Measurements from ENCODE around the gene TGFBR3. TPM values are rescaled to one million over a fixed set of nuclear protein-coding genes. Genes with fewer than 3 reads are reported as not detected.

TGFBR3 gene
- total and polyA plus RNA-seq, 2 experiments from 2014 or later: 16.2 to 26.5 TPM

DNA sequence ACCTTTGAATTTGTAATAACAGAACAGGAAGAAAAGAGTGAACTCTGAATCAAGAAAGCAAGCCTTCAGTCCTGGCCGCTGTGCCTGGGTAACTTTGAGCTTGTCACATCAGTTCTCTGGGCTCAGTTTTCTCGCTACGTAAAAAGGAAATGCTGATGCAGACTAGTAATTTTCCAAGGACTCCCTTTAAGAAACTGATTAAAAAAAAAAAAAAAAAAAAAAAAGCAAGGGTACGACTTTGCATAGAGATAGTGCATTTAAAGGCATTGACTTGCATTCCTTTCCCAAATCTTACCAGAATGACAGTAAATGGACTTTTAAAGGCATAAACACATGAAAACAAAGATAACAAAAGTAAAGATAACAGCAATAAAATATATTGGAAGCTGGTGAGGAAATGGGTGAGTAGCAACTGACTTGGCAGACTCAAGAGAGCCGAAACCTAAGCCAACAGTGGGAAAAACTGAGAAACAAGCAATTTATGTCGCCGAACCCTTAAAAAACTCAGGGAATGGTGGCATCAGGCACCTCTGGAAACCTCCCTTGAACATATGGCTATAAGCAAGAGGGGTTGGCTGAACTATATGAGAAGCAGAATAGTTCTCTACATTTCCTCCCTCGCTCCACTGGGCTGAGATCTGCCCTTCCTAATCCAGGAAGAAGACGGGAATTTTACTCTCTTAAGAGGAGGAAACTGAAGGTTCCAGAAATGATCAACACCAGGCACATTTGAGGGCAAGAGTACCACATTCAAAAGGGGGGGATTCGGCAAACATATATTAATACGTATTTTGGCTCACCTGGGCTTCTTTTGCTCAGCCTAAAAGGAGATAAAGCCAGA lies 196.1 kb downstream of the TGFBR3 start:
- no peaks in the 10 kb centered on the region for H4K20me1 ChIP-seq (ENCODE audit: insufficient read depth)
- WGBS, 2 experiments (ENCODE audit: low coverage in 1 of 2, low lambda C conversion rate in 2 of 2, missing lambda C conversion rate in 2 of 2): 66 to 69% methylated on average over 11 of the region's 11 CpGs
- peaks cover 4% of the 10 kb centered on the region; the same call in 1 of the 2 replicates for H3K36me3 ChIP-seq (ENCODE audit: low read depth)
- peaks cover 45% of the 10 kb centered on the region for H3K4me1 ChIP-seq (ENCODE audit: insufficient read depth)
- 0 out of 2 replicates have a peak overlapping the region, but pooled peaks have one; percentile 42 for H2AFZ ChIP-seq
- no peak overlapping the region for H3K9ac ChIP-seq
- peak; percentile 34 for DNase-seq
- no peaks in the 10 kb centered on the region for H3K9me2 ChIP-seq (ENCODE audit: insufficient read depth)
- no peaks in the 10 kb centered on the region for H3K79me2 ChIP-seq (ENCODE audit: insufficient read depth)
- no peaks in the 10 kb centered on the region for H3K9me3 ChIP-seq (ENCODE audit: low read depth)
- H3K4me2 ChIP-seq (ENCODE audit: unreplicated experiment): peak overlapping the region; percentile 14
- in situ Hi-C loops (cut with MboI): no loop called here
- H3K27ac ChIP-seq: 0 out of 2 replicates have a peak overlapping the region, but pooled peaks have one; percentile 16
- peaks cover 40% of the 10 kb centered on the region for H3F3A ChIP-seq (ENCODE audit: insufficient read depth)
- TF ChIP-seq EZH2phosphoT487 (IDR thresholded peaks at IDR 0.05; ENCODE audit: insufficient read depth, low read depth): no peak
- no peak for TF ChIP-seq EZH2 (IDR thresholded peaks at IDR 0.05; ENCODE audit: insufficient read depth, poor library complexity, severe bottlenecking)
- H3K27me3 ChIP-seq (replicated peaks; ENCODE audit: insufficient read depth): no peaks in the 10 kb centered on the region
- no peak overlapping the region for H3K4me3 ChIP-seq

DNA sequence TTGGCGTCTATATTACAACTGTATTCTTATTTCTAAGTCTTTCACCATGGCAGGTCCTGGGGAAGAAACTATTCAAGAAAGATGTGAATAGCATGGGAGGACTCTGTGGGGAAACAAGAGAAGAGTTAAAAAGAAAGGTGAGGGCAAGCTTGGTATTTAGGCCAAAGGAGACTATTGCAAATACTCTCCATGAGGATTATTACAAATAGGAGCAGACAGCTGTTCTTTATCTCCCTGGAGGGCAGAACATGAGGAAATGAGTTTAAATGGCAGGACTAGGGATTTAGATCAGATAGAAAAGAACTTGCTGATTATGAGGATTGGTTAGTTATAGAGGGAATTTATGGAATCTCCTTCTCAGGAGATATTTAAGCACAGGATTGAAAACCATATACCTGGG lies 198.5 kb downstream of the TGFBR3 start:
- Histone ChIP-seq H4K20me1 (ENCODE audit: insufficient read depth) (no peaks in the 10 kb centered on the region), H2AFZ (no peak overlapping the region), H3K79me2 (ENCODE audit: insufficient read depth) (no peaks in the 10 kb centered on the region), H3K36me3 (ENCODE audit: low read depth) (peaks cover 4% of the 10 kb centered on the region; the same call in 1 of the 2 replicates), H3K27me3 (replicated peaks; ENCODE audit: insufficient read depth) (no peaks in the 10 kb centered on the region), H3F3A (ENCODE audit: insufficient read depth) (peaks cover 25% of the 10 kb centered on the region), H3K4me2 (ENCODE audit: unreplicated experiment) (no peak overlapping the region), H3K4me1 (ENCODE audit: insufficient read depth) (peaks cover 40% of the 10 kb centered on the region), H3K9me3 (ENCODE audit: low read depth) (no peaks in the 10 kb centered on the region), H3K27ac (no peak overlapping the region), H3K9ac (no peak overlapping the region), H3K4me3 (no peak overlapping the region), H3K9me2 (ENCODE audit: insufficient read depth) (no peaks in the 10 kb centered on the region)
- WGBS, 2 experiments (ENCODE audit: low coverage in 1 of 2, low lambda C conversion rate in 2 of 2, missing lambda C conversion rate in 2 of 2): 96 to 100% methylated on average over 1 of the region's 1 CpG
- TF ChIP-seq EZH2 (IDR thresholded peaks at IDR 0.05; ENCODE audit: insufficient read depth, poor library complexity, severe bottlenecking): no peak
- no peak for TF ChIP-seq EZH2phosphoT487 (IDR thresholded peaks at IDR 0.05; ENCODE audit: insufficient read depth, low read depth)
- DNase-seq: no peak
- in situ Hi-C loops (cut with MboI): no loop called here

DNA sequence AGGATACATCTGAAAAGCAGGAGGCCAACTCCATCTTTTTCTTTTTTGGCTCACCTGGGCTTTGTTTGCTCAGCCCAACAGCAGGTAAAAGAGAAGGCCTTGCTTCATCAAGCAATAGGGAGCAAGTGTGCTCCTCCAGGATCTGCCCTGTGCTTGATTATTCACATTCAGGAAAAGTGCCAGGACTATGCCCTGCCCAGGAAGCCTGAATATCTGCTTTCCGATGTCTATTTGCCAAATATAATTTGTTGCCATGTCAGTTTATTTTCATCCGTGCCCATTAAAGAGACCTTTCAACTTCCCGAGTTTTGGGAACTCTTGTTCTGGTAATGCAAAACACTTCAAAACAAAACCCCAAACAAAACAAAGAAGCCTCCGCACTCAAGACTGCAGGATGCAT lies 200.0 kb downstream of the TGFBR3 start:
- no peak overlapping the region for H3K4me2 ChIP-seq (ENCODE audit: unreplicated experiment)
- H3K4me1 ChIP-seq (ENCODE audit: insufficient read depth): peaks cover 40% of the 10 kb centered on the region
- 36 to 37% methylated on average over 4 of the region's 4 CpGs for WGBS, 2 experiments (ENCODE audit: low coverage in 1 of 2, low lambda C conversion rate in 2 of 2, missing lambda C conversion rate in 2 of 2)

DNA sequence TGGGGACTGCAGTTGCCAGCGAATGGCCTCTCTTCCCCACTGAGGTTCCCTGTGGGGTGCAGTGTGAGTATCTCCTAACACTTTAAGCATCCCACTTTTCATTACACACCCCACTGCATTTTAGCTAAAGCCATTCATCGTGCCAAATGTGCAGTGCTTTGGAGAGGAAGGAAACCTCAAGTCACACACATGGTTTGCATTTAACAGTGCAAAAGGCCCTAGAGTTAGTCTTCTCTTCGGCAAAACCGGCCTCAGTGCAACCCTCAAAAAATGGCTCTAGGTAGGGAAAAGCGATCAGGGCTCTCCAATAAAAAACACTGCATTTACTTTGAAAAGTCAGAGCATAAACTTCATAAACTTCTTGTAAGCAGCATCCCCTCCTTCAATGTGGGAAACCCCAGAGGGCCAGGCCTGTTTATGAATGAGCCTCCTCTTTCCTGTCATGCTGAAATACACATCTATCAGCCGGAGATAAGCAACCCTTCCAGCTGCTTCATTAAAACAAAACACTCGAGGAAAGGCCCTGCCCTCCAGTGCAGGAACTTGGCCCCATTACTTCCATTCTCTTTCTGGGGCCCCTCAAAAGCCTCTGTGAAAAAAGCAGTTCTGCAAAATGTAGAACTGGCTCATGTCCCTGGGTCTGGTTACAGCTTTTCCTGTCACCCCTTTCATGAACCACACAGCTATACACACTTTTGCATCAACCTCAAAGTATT lies 201.3 kb downstream of the TGFBR3 start:
- DNase-seq: peak; percentile 59
- WGBS, 2 experiments (ENCODE audit: low coverage in 1 of 2, low lambda C conversion rate in 2 of 2, missing lambda C conversion rate in 2 of 2): 13 to 19% methylated on average over 7 of the region's 7 CpGs
- no peaks in the 10 kb centered on the region for H4K20me1 ChIP-seq (ENCODE audit: insufficient read depth)

More for the DNA sequence above, 200.0 kb downstream of the TGFBR3 start:
- H2AFZ ChIP-seq: no peak overlapping the region
- no peaks in the 10 kb centered on the region for H4K20me1 ChIP-seq (ENCODE audit: insufficient read depth)
- DNase-seq: peak; percentile 53
- H3K79me2 ChIP-seq (ENCODE audit: insufficient read depth): no peaks in the 10 kb centered on the region
- no peak overlapping the region for H3K9ac ChIP-seq
- peaks cover 26% of the 10 kb centered on the region for H3F3A ChIP-seq (ENCODE audit: insufficient read depth)
- H3K4me3 ChIP-seq: no peak overlapping the region
- TF ChIP-seq EZH2phosphoT487 (IDR thresholded peaks at IDR 0.05; ENCODE audit: insufficient read depth, low read depth): no peak
- TF ChIP-seq EZH2 (IDR thresholded peaks at IDR 0.05; ENCODE audit: insufficient read depth, poor library complexity, severe bottlenecking): no peak
- H3K9me2 ChIP-seq (ENCODE audit: insufficient read depth): no peaks in the 10 kb centered on the region
- no peak overlapping the region for H3K27ac ChIP-seq
- H3K36me3 ChIP-seq (ENCODE audit: low read depth): peaks cover 5% of the 10 kb centered on the region; the same call in 1 of the 2 replicates
- no peaks in the 10 kb centered on the region for H3K9me3 ChIP-seq (ENCODE audit: low read depth)
- no peaks in the 10 kb centered on the region for H3K27me3 ChIP-seq (replicated peaks; ENCODE audit: insufficient read depth)
- in situ Hi-C loops (cut with MboI): no loop called here

More for the DNA sequence above, 201.3 kb downstream of the TGFBR3 start:
- Histone ChIP-seq H3K4me2 (ENCODE audit: unreplicated experiment) (peak overlapping the region; percentile 2), H3K9ac (no peak overlapping the region), H3K36me3 (ENCODE audit: low read depth) (peaks cover 8% of the 10 kb centered on the region; the same call in 1 of the 2 replicates), H3K27me3 (replicated peaks; ENCODE audit: insufficient read depth) (no peaks in the 10 kb centered on the region), H3K4me1 (ENCODE audit: insufficient read depth) (peaks cover 38% of the 10 kb centered on the region), H3K79me2 (ENCODE audit: insufficient read depth) (no peaks in the 10 kb centered on the region), H2AFZ (no peak overlapping the region), H3K27ac (peak overlapping the region; percentile 10; the same call in 1 of the 2 replicates), H3K9me2 (ENCODE audit: insufficient read depth) (no peaks in the 10 kb centered on the region), H3F3A (ENCODE audit: insufficient read depth) (peaks cover 31% of the 10 kb centered on the region), H3K9me3 (ENCODE audit: low read depth) (no peaks in the 10 kb centered on the region), H3K4me3 (no peak overlapping the region)
- TF ChIP-seq EZH2 (IDR thresholded peaks at IDR 0.05; ENCODE audit: insufficient read depth, poor library complexity, severe bottlenecking) (no peak), EZH2phosphoT487 (IDR thresholded peaks at IDR 0.05; ENCODE audit: insufficient read depth, low read depth) (no peak)
- in situ Hi-C loops (cut with MboI): no loop called here

Measured in GM23248 (cell line).